ENCODE data around the gene CREB5.

Gene CREB5

GRCh38 chr7:28792858-28793257 is 380.5 kb downstream of the CREB5 start:
- in situ Hi-C loops (cut with MboI; ENCODE audit: low sequenced_read_pairs, unreplicated experiment): no loop called here
- peak; percentile 35 for DNase-seq (ENCODE audit: low spot score)
- no peak for TF ChIP-seq CTCF (IDR thresholded peaks at IDR 0.05; ENCODE audit: borderline replicate concordance, control extremely low read depth, extremely low read depth, insufficient read depth, missing control alignments)

GRCh38 chr7:28793381-28794085 is 381.2 kb downstream of the CREB5 start:
- DNase-seq (ENCODE audit: low spot score): no peak

GRCh38 chr7:28798274-28798673 is 386.0 kb downstream of the CREB5 start:
- in situ Hi-C loops (cut with MboI; ENCODE audit: low sequenced_read_pairs, unreplicated experiment): no loop called here
- DNase-seq (ENCODE audit: low spot score): no peak
- no peak for TF ChIP-seq CTCF (IDR thresholded peaks at IDR 0.05; ENCODE audit: borderline replicate concordance, control extremely low read depth, extremely low read depth, insufficient read depth, missing control alignments)

More at GRCh38 chr7:28793381-28794085, 381.2 kb downstream of the CREB5 start:
- no peak for TF ChIP-seq CTCF (IDR thresholded peaks at IDR 0.05; ENCODE audit: borderline replicate concordance, control extremely low read depth, extremely low read depth, insufficient read depth, missing control alignments)
- in situ Hi-C loops (cut with MboI; ENCODE audit: low sequenced_read_pairs, unreplicated experiment): no loop called here

- TF ChIP-seq CTCF (IDR thresholded peaks at IDR 0.05; ENCODE audit: borderline replicate concordance, control extremely low read depth, extremely low read depth, insufficient read depth, missing control alignments): no peak
- in situ Hi-C loops (cut with MboI; ENCODE audit: low sequenced_read_pairs, unreplicated experiment): no loop called here
- DNase-seq (ENCODE audit: low spot score): no peak
Measured at GRCh38 chr7:28799619-28800018, 387.3 kb downstream of the CREB5 start.

- no peak for DNase-seq (ENCODE audit: low spot score)
- in situ Hi-C loops (cut with MboI; ENCODE audit: low sequenced_read_pairs, unreplicated experiment): no loop called here
- no peak for TF ChIP-seq CTCF (IDR thresholded peaks at IDR 0.05; ENCODE audit: borderline replicate concordance, control extremely low read depth, extremely low read depth, insufficient read depth, missing control alignments)
Measured at GRCh38 chr7:28800150-28800549, 387.8 kb downstream of the CREB5 start.

GRCh38 chr7:28802450-28802849 is 390.1 kb downstream of the CREB5 start:
- no peak for DNase-seq (ENCODE audit: low spot score)
- in situ Hi-C loops (cut with MboI; ENCODE audit: low sequenced_read_pairs, unreplicated experiment): no loop called here
- TF ChIP-seq CTCF (IDR thresholded peaks at IDR 0.05; ENCODE audit: borderline replicate concordance, control extremely low read depth, extremely low read depth, insufficient read depth, missing control alignments): no peak
